Right renal cortex interstitium (tissue), 3 donors: ENCODE data around the gene CCL25. TPM values are rescaled to one million over a fixed set of nuclear protein-coding genes. Genes with fewer than 3 reads are reported as not detected.
"Not testable (repeated sequence)": the region's sequence is repeated elsewhere in the genome, so short reads cannot be mapped to it uniquely, and the experiment has no call there.

Source experiments
- DNase-seq, 3 donors: peaks; one replicate each; pipeline ENCODE4 v3.0.0-alpha.2; 2013; ENCODE audit warnings: low read depth in 3 of 3, low spot score in 2 of 3
- polyA plus RNA-seq, 3 donors: library from polyadenylated mRNA; unstranded; fragments of 120-200 nt; gene quantifications; one replicate each; pipeline ENCODE4 v1.2.1, GENCODE V29; 2013; ENCODE audit not compliant: insufficient read length in 3 of 3

CCL25 gene
- polyA plus RNA-seq, 3 donors, result 0.22 to 0.24 TPM; not detected in 1

DNA sequence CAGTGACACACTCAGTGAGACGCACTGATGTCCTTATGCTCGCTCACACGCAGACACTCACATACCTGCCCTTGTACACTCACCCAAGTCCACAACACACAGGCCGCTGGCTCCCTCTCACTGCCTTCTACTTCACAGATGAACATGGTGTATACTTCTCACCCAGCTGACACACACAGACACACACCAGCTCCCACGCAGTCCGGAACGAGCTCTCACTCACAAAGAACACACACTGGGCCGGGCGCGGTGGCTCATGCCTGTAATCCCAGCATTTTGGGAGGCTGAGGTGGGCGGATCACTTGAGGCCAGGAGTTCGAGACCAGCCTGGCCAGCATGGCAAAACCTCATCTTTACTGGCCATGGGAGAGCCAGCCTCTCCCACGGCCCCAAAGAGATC, 31.6 kb downstream of the CCL25 start:
- DNase-seq, result no peak

- DNase-seq, result no peak
These were observed 33.2 kb downstream of the CCL25 start for GRCh38 chr19:8085598-8086408.

GRCh38 chr19:8086849-8087248, 34.3 kb downstream of the CCL25 start:
- no peak for DNase-seq

DNA sequence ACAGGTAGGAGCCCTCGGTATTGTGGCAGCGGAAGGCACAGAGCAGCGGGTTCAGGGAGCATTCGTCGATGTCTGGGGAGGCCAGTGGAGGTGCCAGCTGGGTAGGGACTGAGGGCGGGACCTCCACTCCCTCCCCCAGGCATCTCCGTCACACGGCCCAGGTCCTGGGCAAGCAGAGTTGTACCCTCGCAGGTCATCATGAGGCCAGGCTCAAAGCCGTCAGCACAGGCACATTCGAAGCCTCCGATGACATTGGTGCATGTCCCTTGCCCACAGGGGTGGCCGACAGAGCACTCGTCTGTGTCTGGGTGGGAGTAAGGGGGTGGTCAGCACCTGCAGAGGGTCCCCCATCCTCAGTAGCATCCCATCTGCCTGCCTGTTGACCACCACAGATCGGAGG, 35.3 kb downstream of the CCL25 start:
- DNase-seq, result no peak

DNA sequence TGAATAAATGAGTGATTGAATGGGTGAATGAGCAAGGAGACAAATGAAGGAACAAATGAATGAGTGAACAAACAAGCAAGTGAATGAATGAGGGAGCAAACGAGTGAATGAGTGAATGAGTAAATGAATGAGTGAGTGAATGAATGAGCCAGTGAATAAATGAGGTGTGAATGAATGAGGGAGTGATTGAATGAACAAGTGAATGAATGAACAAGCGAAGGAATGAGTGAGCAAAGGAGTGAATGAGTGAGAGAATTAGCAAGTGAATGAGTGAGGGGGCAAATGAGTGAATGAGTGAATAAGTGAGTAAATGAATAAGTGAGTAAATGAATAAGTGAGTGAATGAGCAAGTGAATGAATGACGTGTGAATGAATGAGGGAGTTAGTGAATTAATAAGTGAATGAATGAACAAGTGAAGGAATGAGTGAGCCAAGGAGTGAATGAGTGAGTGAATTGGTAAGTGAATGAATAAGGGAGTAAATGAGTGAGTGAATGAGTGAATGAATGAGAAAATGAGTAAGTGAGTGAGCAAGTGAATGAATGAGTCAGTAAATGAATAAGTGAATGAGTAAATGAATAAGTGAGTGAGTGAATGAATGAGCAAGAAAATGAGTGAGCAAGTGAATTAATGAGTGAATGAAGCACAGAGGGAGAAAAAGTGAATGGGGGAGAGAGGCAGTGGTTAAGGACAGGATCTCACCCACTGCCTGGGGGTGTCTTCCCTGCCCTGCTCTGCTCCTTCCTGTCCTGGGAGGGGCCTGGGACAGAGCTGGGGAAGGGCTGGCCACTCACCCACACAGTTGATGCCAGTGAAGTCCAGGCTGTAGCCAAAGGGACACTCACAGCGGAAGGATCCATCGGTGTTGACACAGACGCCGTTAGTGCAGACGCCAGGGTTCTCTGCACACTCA, 36.4 kb downstream of the CCL25 start:
- DNase-seq, result no peak

DNA sequence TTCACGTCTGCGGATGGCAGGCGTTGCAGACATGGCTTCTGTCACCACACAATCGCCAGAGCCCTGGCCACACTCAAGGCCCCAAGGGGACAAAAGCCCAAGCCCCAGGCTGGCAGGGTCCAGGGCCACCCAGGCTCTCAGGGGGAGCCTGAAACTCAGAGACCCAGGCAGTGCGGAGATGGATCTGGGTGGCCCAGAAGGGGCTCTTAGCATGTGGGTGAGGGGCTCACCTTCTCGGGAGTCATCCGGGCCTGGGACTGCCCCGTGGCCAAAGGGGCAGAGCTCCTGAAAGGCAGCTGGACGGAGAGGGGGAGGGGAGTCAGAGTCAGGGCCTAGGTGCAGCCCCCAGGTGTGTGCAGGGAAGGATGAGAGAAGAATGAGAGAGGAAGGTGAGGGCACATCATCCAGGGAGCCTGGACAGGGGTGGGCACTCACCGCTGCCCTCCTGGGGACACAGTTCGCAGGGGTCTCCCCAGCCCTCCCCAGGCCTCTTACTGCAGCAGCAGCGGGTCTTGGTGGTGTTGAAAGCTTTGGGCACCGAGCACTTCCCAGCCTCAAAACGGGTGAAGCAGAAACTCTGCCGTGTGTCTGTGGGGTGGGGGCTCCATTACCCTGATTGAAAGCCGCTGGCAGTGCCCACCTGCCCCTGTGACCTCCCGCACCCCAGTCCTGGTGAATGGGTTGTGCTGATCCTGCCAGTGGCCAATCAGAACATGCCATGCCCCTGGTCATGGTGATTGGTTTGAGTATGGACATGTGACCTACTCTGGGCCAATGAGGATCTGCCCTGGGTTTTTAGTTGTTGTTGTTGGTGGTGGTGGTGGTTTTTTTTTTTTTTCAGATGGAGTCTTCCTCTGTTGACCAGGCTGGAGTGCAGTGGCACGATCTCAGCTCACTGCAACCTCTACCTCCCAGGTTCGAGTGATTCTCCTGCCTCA, 37.4 kb downstream of the CCL25 start:
- no peak for DNase-seq

GRCh38 chr19:8090950-8091349, 38.4 kb downstream of the CCL25 start:
- DNase-seq, result no peak

GRCh38 chr19:8093740-8094139, 41.2 kb downstream of the CCL25 start:
- DNase-seq, result no peak

- no peak for DNase-seq
These were observed 41.8 kb downstream of the CCL25 start for GRCh38 chr19:8094336-8094735.

- DNase-seq, result no peak
These were observed 42.9 kb downstream of the CCL25 start for GRCh38 chr19:8095354-8095886.

DNA sequence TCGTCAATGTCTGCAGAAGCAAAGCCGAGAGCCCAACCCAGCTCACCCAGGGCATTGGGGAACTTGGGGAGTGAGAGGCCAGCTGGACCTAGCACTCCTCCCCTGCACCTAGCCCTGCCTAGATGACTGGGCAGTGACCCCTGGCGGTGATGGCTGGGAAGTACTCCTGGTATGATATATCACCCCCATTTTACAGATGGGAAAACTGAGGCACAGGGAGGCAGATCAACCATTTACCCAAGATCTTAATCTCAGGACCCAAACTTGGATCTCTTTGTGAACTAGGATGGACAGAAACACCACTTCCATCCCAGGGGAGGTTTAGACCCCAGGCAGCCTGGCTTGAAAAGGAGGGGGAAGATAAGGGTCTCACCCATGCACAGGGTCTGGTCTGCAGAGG, 43.5 kb downstream of the CCL25 start:
- no peak for DNase-seq

DNA sequence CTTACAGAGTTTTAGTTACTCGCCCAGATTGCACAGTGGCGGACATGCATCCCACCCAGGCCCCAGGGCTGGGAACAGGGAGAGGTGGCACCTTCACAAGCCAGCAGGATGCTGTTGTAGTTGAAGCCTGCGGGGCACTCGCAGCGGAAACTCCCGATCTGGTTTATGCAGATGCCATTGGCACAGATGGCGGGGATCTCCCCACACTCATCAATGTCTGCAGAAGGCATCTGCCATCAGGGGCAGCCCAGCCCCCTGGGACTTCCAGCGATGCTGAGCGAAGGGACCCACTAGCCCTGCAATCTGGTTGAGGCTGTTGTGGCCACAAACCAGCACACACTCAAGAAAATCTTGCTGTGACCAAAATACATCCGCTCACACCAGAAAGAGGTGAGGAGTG, 44.6 kb downstream of the CCL25 start:
- no peak for DNase-seq

DNA sequence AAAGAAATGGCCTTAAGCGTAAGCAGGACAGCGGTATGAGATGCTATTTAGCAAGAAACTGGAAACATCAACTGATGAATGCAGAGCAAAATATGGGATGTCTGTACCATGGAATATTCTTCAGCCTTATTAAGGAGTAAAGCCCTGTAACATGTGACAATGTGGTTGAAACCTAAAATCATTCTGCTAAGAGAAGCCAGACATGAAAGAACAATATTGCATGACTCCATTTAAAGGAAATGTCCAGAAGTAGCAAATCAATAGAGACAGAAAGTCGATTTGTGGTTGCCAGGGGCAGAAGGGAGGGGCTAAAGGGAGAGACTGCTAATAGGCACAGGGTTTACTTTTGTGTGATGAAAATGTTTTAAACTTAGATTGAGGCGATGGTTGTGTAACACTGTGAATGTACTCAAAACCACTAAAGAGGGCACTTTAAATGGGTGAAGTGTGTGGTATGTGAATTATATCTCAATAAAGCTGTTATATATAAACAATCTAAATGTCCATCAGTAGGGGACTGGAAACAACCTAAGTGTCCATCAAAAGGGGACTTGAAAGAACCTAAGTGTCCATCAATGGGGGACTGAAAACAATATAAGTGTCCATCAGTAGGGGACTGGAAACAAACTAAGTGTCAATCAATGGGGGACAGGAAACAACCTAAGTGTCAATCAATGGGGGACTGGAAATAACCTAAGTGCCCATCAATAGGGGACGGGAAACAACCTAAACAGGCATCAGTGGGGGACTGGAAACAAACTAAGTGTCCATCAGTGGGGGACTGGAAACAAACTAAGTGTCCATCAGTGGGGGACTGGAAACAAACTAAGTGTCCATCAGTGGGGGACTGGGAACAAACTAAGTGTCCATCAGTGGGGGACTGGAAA, 45.4 kb downstream of the CCL25 start:
- no peak for DNase-seq

- no peak for DNase-seq
These were observed 48.8 kb downstream of the CCL25 start for GRCh38 chr19:8101311-8101710.

DNA sequence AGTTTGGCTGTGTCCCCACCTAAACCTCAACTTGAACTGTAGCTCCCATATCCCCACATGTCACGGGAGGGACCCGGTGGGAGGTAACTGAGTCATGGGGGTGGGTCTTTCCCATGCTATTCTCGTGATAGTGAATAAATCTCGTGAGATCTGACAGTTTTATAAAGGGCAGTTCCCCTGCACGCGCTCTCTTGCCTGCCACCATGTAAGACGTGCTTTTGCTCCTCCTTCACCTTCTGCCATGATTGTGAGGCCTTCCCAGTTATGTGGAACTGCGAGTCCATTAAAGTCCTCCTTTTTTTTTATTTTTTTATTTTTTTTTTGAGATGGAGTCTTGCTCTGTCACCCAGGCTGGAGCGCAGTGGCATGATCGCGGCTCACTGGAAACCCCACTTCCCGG, 49.4 kb downstream of the CCL25 start:
- not testable (repeated sequence) for DNase-seq

GRCh38 chr19:8105471-8105870, 52.9 kb downstream of the CCL25 start:
- no peak for DNase-seq

GRCh38 chr19:8107301-8107903, 54.8 kb downstream of the CCL25 start:
- no peak for DNase-seq

DNA sequence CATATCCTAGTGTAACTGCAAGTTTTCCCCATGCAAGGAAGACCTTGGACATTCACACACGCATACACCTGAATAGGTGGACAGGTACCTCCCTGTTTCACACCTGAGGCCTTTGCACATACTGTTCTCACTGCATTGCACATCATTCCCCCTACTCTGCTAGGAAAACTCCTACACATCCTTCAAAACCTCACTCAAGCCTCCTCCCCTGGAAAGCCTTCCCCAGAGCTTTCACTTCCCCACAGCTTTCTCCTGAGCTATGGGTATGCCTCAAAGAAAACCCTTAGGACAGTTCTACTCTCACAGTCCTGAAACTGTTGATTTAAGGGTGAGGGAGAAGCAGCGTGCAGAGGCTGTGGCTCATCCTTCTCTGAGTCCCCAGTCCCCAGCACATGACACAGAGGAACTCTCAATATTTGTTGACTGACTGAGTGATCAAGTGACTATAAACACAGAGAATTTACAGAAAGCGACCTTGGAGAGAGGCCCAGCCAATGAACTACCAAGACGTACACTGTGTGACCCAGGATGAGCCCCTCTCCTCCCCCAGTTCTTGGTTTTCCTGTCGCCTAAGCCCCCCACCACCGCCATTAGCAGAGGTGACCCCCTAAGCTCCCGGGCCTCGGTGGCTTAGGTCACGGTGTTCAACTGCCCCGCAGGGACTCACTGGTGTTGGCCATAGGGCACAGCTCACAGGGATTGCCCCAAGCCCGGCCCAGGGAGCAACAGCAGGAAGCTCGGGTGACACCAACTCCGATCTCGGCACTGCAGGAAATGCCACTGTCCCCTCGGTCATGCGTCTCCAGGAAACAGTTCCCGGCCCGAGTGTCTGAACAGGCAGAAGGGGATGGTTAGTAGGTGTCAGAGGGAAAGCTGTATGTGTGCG, 56.2 kb downstream of the CCL25 start:
- DNase-seq, result no peak
